HepG2 (cell line): ENCODE results near the gene FSCN2. TPM values are rescaled to one million over a fixed set of nuclear protein-coding genes. Genes with fewer than 3 reads are reported as not detected.
A peak's percentile ranks its signal among the peaks of the same experiment; 100 is the strongest.

Experiments used
- GABPB1 ChIP-seq: IDR thresholded peaks from 2 replicates; pipeline ENCODE4 v1.6.1; 2016; ENCODE audit warnings: mild to moderate bottlenecking, missing genetic modification reagents, moderate library complexity, missing compliant biosample characterization
- KLF13 ChIP-seq: sonication (generic); formaldehyde crosslinking; IDR thresholded peaks from 2 replicates; pipeline ENCODE4 v1.4.0; 2020; ENCODE audit warnings: mild to moderate bottlenecking, missing genetic modification reagents
- LBX2 ChIP-seq: sonication (generic); formaldehyde crosslinking; IDR thresholded peaks from 2 replicates; pipeline ENCODE4 v1.5.0; 2020; ENCODE audit warnings: missing genetic modification reagents, mild to moderate bottlenecking, borderline replicate concordance
- SP4 ChIP-seq: sonication (generic); formaldehyde crosslinking; IDR thresholded peaks from 2 replicates; pipeline ENCODE4 v1.8.1; 2023; ENCODE audit warnings: mild to moderate bottlenecking, missing genetic modification reagents
- THYN1 ChIP-seq: sonication (generic); formaldehyde crosslinking; IDR thresholded peaks from 2 replicates; pipeline ENCODE4 v1.8.1; 2023; ENCODE audit warnings: low read depth, mild to moderate bottlenecking, moderate library complexity, missing genetic modification reagents, borderline replicate concordance
- TIGD3 ChIP-seq: sonication (generic); formaldehyde crosslinking; IDR thresholded peaks from 2 replicates; pipeline ENCODE4 v1.5.1; 2020; ENCODE audit warnings: mild to moderate bottlenecking, missing genetic modification reagents, borderline replicate concordance
- ZBTB42 ChIP-seq: sonication (generic); formaldehyde crosslinking; IDR thresholded peaks from 2 replicates; pipeline ENCODE4 v1.5.0; 2020; ENCODE audit warnings: mild to moderate bottlenecking, missing genetic modification reagents
- ZBTB7A ChIP-seq: sonication (generic); formaldehyde crosslinking; IDR thresholded peaks from 2 replicates; pipeline ENCODE4 v1.8.0; 2022; ENCODE audit warnings: mild to moderate bottlenecking, missing genetic modification reagents
- ZFY ChIP-seq: sonication (generic); formaldehyde crosslinking; IDR thresholded peaks from 2 replicates; pipeline ENCODE4 v1.4.0; 2020; ENCODE audit warnings: missing genetic modification reagents
- ZMYM2 ChIP-seq: sonication (generic); formaldehyde crosslinking; IDR thresholded peaks from 2 replicates; pipeline ENCODE4 v1.8.0; 2022; ENCODE audit warnings: mild to moderate bottlenecking, missing genetic modification reagents
- ZNF609 ChIP-seq: sonication (generic); formaldehyde crosslinking; IDR thresholded peaks from 2 replicates; pipeline ENCODE4 v1.4.0; 2020; ENCODE audit warnings: mild to moderate bottlenecking, missing genetic modification reagents, borderline replicate concordance
- ZNF687 ChIP-seq: sonication (generic); formaldehyde crosslinking; IDR thresholded peaks from 2 replicates; pipeline ENCODE4 v1.5.1; 2020; ENCODE audit warnings: mild to moderate bottlenecking, missing genetic modification reagents, moderate library complexity
- ZNF691 ChIP-seq: sonication (generic); formaldehyde crosslinking; IDR thresholded peaks from 2 replicates; pipeline ENCODE4 v1.4.0; 2020; ENCODE audit warnings: missing genetic modification reagents, low read depth, mild to moderate bottlenecking, borderline replicate concordance
- ZNF83 ChIP-seq: sonication (generic); formaldehyde crosslinking; IDR thresholded peaks from 2 replicates; pipeline ENCODE4 v1.4.0; 2020; ENCODE audit warnings: missing genetic modification reagents, mild to moderate bottlenecking, borderline replicate concordance
- ZNF850 ChIP-seq: sonication (generic); formaldehyde crosslinking; conservative IDR thresholded peaks from 2 replicates; pipeline ENCODE4 v1.9.0; 2021; ENCODE audit warnings: mild to moderate bottlenecking, missing genetic modification reagents
- ZSCAN21 ChIP-seq: sonication (generic); formaldehyde crosslinking; IDR thresholded peaks from 2 replicates; pipeline ENCODE4 v1.8.0; 2022; ENCODE audit warnings: mild to moderate bottlenecking, missing genetic modification reagents, moderate library complexity, borderline replicate concordance
- polyA plus RNA-seq, 8 experiments: library from polyadenylated mRNA; depleted of rRNA in 3 of 8; stranded (reverse) in 7 of 8; unstranded in 1 of 8; fragments of >200 nt; fragmentation: Illumina TruSeq in 4 of 8; extraction: Trizol in 4 of 8; gene quantifications; 2 replicates each; pipeline versions ENCODE4 v1.2.1 to v1.2.3, GENCODE V29; 2011 to 2016; ENCODE audit warnings: low read depth in 4 of 8, missing spikeins in 1 of 8, mixed read lengths in 1 of 8; ENCODE audit not compliant: insufficient read depth in 1 of 8
- total RNA-seq, 5 experiments: library from RNA; depleted of rRNA; stranded (reverse); fragments of >200 nt; fragmentation: Illumina TruSeq; extraction: Trizol; gene quantifications; 2 replicates each; pipeline ENCODE4 v1.2.3, GENCODE V29; 2016; ENCODE audit warnings: low read depth in 1 of 5

Gene FSCN2
- total and polyA plus RNA-seq, 2 of the 13 experiments (the other 11 are each of a cell fraction or from before 2014, with no cell fraction given), result 0.09 TPM; not detected in 1

- peak; percentile 31; the same call in 1 of the 2 replicates for TF ChIP-seq ZNF691 (CRISPR knock-in tag)
- 0 out of 2 replicates have a peak, but pooled peaks have one; percentile 22 for TF ChIP-seq ZBTB7A (CRISPR knock-in tag)
- TF ChIP-seq SP4 (CRISPR knock-in tag), result no peak
- peak; percentile 49; the same call in 1 of the 2 replicates for TF ChIP-seq ZSCAN21 (CRISPR knock-in tag)
- 0 out of 2 replicates have a peak, but pooled peaks have one; percentile 33 for TF ChIP-seq ZMYM2 (CRISPR knock-in tag)
- TF ChIP-seq ZBTB42 (CRISPR knock-in tag), result no peak
- 0 out of 2 replicates have a peak, but pooled peaks have one; percentile 1 for TF ChIP-seq ZFY (CRISPR knock-in tag)
- no peak for TF ChIP-seq KLF13 (CRISPR knock-in tag)
- no peak for TF ChIP-seq TIGD3 (CRISPR knock-in tag)
- peak; percentile 66 for TF ChIP-seq ZNF687 (CRISPR knock-in tag)
- TF ChIP-seq THYN1 (CRISPR knock-in tag), result no peak
- 0 out of 2 replicates have a peak, but pooled peaks have one; percentile 4 for TF ChIP-seq ZNF83
- TF ChIP-seq ZNF609, result 0 out of 2 replicates have a peak, but pooled peaks have one; percentile 21
- 0 out of 2 replicates have a peak, but pooled peaks have one; percentile 39 for TF ChIP-seq GABPB1 (CRISPR knock-in tag)
- no peak for TF ChIP-seq ZNF850
- TF ChIP-seq LBX2 (CRISPR knock-in tag), result no peak
These were observed 667 bp downstream of the FSCN2 start (continued) for GRCh38 chr17:81528651-81529436.
